T-helper 2 cell treated with Interferon-gamma antibody and Interleukin-4, amounts not matched to agents 5 μg/mL and 100 μg/mL, for 36 hours (primary cell): ENCODE data around the gene SLC22A5.

Experiments used
- DNase-seq: peaks from one replicate; pipeline ENCODE4 v3.0.0; 2021; ENCODE audit warnings: low spot score
- H3K27ac Mint-ChIP-seq: one replicate; pipeline ENCODE4 v1.8.0; 2021; ENCODE audit warnings: mild to moderate bottlenecking, mixed read lengths
- H3K27me3 Mint-ChIP-seq: one replicate; pipeline ENCODE4 v1.8.0; 2021; ENCODE audit warnings: low read depth, mixed read lengths
- H3K36me3 Mint-ChIP-seq: one replicate; pipeline ENCODE4 v1.8.0; 2021; ENCODE audit warnings: low read depth, mixed read lengths
- H3K4me1 Mint-ChIP-seq: one replicate; pipeline ENCODE4 v1.8.0; 2021; ENCODE audit warnings: low read depth, mixed read lengths
- H3K4me3 Mint-ChIP-seq: one replicate; pipeline ENCODE4 v1.8.0; 2022; ENCODE audit warnings: mild to moderate bottlenecking, moderate library complexity, mixed read lengths
- H3K9me3 Mint-ChIP-seq: one replicate; pipeline ENCODE4 v1.8.0; 2021; ENCODE audit warnings: mixed read lengths

SLC22A5 gene

GRCh38 chr5:132354381-132355139 lies 14.9 kb upstream of the SLC22A5 start:
- no peak for DNase-seq
- H3K4me1 Mint-ChIP-seq: no peaks in the 10 kb centered on the region
- peaks cover 12% of the 10 kb centered on the region for H3K27me3 Mint-ChIP-seq
- no peak overlapping the region for H3K4me3 Mint-ChIP-seq
- H3K27ac Mint-ChIP-seq: no peak overlapping the region
- H3K9me3 Mint-ChIP-seq: no peaks in the 10 kb centered on the region
- no peaks in the 10 kb centered on the region for H3K36me3 Mint-ChIP-seq

DNA sequence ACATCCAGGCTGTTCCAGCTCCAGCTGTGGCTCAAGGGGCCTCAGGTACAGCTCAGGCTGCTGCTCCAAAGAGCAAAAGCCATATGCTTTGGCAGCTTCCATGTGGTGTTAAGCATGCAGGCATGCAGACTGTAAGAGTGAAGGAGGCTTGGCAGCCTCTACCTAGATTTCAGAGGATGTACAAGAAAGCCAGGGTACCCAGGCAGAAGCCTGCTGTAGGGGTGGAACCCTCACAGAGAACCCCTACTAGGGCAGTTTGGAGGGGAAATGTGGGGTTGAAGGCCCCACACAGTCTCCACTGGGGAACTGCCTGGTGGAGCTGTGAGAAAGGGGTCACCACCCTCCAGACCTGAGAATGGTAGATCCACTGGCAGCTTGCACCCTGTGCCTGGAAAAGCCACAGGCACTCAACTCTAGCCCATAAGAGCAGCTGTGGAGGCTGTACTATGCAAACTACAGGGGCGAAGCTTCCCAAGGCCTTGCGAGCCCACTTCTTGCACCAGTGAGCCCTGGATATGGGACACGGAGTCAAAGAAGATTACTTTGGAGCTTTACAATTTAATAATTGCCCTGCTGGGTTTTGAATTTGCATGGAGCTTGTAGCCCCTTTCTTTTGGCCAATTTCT lies 14.3 kb upstream of the SLC22A5 start:
- no peak overlapping the region for H3K27ac Mint-ChIP-seq
- H3K36me3 Mint-ChIP-seq: no peaks in the 10 kb centered on the region
- H3K4me1 Mint-ChIP-seq: no peaks in the 10 kb centered on the region
- H3K9me3 Mint-ChIP-seq: no peaks in the 10 kb centered on the region
- H3K27me3 Mint-ChIP-seq: peaks cover 12% of the 10 kb centered on the region
- no peak for DNase-seq
- H3K4me3 Mint-ChIP-seq: no peak overlapping the region

DNA sequence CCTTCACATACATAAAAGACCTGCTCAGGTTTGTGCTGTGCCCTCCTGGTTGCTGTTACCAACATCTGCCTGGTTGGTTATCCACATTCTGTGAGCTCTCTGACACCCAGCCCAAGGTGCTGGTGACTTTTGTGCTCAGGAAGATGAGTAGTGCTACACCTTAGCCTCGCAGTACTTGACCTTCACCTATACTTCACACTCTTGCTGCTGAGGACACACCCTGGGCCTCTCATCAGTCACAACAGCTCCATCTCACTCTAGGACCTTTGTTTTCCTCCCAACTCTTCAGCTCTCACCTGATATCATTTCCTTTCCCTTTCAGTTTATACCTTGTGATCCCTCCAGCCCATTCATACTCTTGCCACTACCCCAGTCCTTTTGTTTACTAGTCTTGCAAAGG lies 10.7 kb upstream of the SLC22A5 start:
- H3K4me3 Mint-ChIP-seq: no peak overlapping the region
- H3K9me3 Mint-ChIP-seq: no peaks in the 10 kb centered on the region
- no peaks in the 10 kb centered on the region for H3K36me3 Mint-ChIP-seq
- no peaks in the 10 kb centered on the region for H3K27me3 Mint-ChIP-seq
- no peaks in the 10 kb centered on the region for H3K4me1 Mint-ChIP-seq
- H3K27ac Mint-ChIP-seq: no peak overlapping the region
- no peak for DNase-seq

DNA sequence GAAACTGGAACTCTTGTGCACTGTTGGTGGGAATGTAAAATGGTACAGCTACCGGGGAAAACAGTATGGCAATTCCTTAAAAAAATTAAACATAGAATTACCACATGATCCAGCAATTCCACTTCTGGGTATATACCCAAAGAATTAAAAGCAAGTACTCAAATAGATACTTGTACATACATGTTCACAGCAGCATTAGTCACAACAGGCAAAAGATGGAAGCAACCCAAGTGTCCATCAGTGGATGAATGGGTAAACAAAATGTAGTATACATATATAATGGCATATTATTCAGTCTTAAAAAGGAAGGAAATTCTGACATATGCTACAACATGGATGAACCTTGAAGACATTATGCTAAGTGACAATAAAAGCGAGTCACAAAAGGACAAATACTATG lies 7.4 kb upstream of the SLC22A5 start:
- H3K9me3 Mint-ChIP-seq: no peaks in the 10 kb centered on the region
- no peak for DNase-seq
- no peak overlapping the region for H3K27ac Mint-ChIP-seq
- H3K36me3 Mint-ChIP-seq: no peaks in the 10 kb centered on the region
- H3K4me1 Mint-ChIP-seq: no peaks in the 10 kb centered on the region
- H3K27me3 Mint-ChIP-seq: no peaks in the 10 kb centered on the region
- H3K4me3 Mint-ChIP-seq: no peak overlapping the region

DNA sequence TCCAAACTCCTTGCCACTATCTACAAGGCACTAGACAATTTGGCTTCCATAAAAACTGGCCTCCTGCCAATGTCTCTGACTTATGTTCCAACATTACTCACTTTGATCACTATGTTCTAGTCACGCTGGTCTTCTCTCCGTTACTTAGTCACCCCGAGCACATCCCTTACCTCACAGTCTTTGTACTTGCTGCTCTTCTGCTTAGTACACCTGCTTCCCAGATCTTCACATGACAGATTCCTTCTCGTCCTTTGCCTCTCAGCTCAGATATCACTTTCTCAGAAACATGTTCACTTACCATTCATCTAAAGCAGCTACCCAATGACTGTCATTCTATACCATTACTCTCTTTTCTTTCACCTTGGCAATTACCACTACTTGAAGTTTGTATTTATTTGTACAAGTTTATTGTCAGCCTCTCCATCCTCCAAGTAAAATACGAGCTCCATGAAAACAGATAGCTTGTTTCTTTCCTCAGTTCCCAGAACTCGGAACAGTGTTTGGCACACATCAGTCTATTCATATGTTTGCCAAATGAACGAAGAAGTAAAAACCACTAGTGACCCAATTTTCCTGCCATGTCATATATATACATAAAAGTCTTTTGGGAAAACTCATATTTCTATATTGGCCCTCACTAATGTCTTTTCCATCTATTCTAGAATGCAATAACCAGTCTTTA lies 5.9 kb upstream of the SLC22A5 start:
- H3K9me3 Mint-ChIP-seq: no peaks in the 10 kb centered on the region
- no peak overlapping the region for H3K27ac Mint-ChIP-seq
- no peaks in the 10 kb centered on the region for H3K36me3 Mint-ChIP-seq
- no peaks in the 10 kb centered on the region for H3K27me3 Mint-ChIP-seq
- DNase-seq: no peak
- no peaks in the 10 kb centered on the region for H3K4me1 Mint-ChIP-seq
- H3K4me3 Mint-ChIP-seq: no peak overlapping the region

- H3K27me3 Mint-ChIP-seq: no peaks in the 10 kb centered on the region
- H3K36me3 Mint-ChIP-seq: no peaks in the 10 kb centered on the region
- H3K4me1 Mint-ChIP-seq: peaks cover 4% of the 10 kb centered on the region
- H3K4me3 Mint-ChIP-seq: no peak overlapping the region
- DNase-seq: no peak
- no peaks in the 10 kb centered on the region for H3K9me3 Mint-ChIP-seq
- H3K27ac Mint-ChIP-seq: no peak overlapping the region
These were observed 5.2 kb upstream of the SLC22A5 start for GRCh38 chr5:132364319-132364718.

GRCh38 chr5:132365213-132365612 lies 4.3 kb upstream of the SLC22A5 start:
- DNase-seq: no peak
- no peaks in the 10 kb centered on the region for H3K36me3 Mint-ChIP-seq
- no peaks in the 10 kb centered on the region for H3K27me3 Mint-ChIP-seq
- H3K27ac Mint-ChIP-seq: no peak overlapping the region
- H3K4me3 Mint-ChIP-seq: no peak overlapping the region
- no peaks in the 10 kb centered on the region for H3K9me3 Mint-ChIP-seq
- H3K4me1 Mint-ChIP-seq: peaks cover 4% of the 10 kb centered on the region

DNA sequence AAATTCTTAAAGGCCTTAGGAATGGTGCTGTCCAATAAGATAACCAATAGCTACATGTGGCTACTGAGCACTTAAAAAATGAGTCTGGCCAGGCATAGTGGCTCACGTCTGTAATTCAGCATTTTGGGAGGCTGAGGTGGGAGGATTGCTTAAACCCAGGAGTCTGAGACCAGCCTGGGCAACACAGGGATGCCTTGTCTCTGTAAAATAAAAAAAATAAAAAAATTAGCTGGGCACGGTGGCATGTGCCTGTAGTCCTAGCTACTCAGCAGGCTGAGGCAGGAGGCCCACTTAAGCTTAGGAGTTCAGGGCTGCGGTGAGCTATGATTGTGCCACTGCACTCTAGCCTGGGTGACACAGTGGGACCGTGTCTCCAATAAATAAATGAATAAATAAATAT lies 1.3 kb upstream of the SLC22A5 start:
- no peak for DNase-seq
- Mint-ChIP-seq H3K9me3 (no peaks in the 10 kb centered on the region), H3K27ac (no peak overlapping the region), H3K4me3 (no peak overlapping the region), H3K36me3 (no peaks in the 10 kb centered on the region), H3K27me3 (peaks cover 2% of the 10 kb centered on the region), H3K4me1 (peaks cover 20% of the 10 kb centered on the region)

DNA sequence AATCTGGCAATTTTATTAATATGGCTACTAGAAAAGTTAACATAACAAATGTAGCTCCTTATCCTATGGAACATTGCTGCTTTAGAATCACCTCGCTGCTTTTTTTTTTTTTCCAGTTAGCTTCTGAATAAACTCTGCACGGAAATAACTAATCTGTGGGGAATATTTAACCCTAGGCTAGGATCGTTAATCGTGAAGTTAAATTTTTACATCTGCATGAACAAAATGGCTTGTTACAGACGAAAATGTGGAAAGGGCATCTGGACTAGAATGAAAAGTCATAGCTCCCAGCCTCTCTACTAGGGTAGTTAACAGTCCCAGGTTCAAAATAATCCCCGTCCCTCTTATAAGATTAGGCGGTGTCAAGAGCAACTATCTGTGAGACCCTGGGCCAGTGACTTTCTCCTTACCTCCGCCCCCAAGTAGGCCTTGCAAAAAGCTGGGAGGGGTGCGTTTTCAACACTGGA lies 470 bp upstream of the SLC22A5 start:
- Mint-ChIP-seq H3K4me1 (peaks cover 20% of the 10 kb centered on the region), H3K36me3 (no peaks in the 10 kb centered on the region), H3K9me3 (no peaks in the 10 kb centered on the region), H3K4me3 (peak overlapping the region; percentile 54), H3K27ac (no peak overlapping the region), H3K27me3 (peaks cover 2% of the 10 kb centered on the region)
- DNase-seq: no peak

- H3K27me3 Mint-ChIP-seq: peaks cover 2% of the 10 kb centered on the region
- H3K36me3 Mint-ChIP-seq: no peaks in the 10 kb centered on the region
- peak overlapping the region; percentile 82 for H3K27ac Mint-ChIP-seq
- peak overlapping the region; percentile 81 for H3K4me3 Mint-ChIP-seq
- no peak for DNase-seq
- H3K4me1 Mint-ChIP-seq: peaks cover 20% of the 10 kb centered on the region
- no peaks in the 10 kb centered on the region for H3K9me3 Mint-ChIP-seq
These were observed 866 bp downstream of the SLC22A5 start for GRCh38 chr5:132370181-132370970.

- Mint-ChIP-seq H3K27ac (peak overlapping the region; percentile 82), H3K27me3 (peaks cover 2% of the 10 kb centered on the region), H3K4me1 (peaks cover 20% of the 10 kb centered on the region)
These were observed 1.6 kb downstream of the SLC22A5 start for GRCh38 chr5:132370971-132371602.

DNA sequence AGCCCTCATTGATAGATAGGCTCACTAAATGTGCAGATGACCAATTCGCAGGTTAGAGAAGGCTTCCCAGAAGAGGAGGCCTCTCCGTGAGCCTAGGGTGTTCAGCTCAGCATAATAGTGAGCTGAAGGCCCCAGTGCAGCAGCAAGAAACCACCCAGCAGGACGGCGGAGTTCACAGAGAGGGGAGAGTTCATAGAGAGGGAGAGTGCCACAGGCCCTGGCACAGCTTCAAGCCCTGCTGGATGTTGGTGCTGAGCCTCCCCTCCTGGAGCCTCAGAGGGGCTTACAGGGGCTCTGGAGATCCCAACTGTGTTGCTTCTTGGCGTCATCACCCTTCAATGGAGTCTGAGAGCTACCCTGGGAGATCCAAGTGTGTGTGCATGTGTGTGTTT lies 2.1 kb downstream of the SLC22A5 start:
- Mint-ChIP-seq H3K9me3 (no peaks in the 10 kb centered on the region), H3K27ac (no peak overlapping the region), H3K4me1 (peaks cover 20% of the 10 kb centered on the region), H3K36me3 (no peaks in the 10 kb centered on the region), H3K27me3 (peaks cover 2% of the 10 kb centered on the region), H3K4me3 (peak overlapping the region; percentile 81)
- DNase-seq: no peak

More at GRCh38 chr5:132370971-132371602, 1.6 kb downstream of the SLC22A5 start:
- H3K36me3 Mint-ChIP-seq: no peaks in the 10 kb centered on the region
- DNase-seq: no peak
- no peaks in the 10 kb centered on the region for H3K9me3 Mint-ChIP-seq
- H3K4me3 Mint-ChIP-seq: peak overlapping the region; percentile 81

DNA sequence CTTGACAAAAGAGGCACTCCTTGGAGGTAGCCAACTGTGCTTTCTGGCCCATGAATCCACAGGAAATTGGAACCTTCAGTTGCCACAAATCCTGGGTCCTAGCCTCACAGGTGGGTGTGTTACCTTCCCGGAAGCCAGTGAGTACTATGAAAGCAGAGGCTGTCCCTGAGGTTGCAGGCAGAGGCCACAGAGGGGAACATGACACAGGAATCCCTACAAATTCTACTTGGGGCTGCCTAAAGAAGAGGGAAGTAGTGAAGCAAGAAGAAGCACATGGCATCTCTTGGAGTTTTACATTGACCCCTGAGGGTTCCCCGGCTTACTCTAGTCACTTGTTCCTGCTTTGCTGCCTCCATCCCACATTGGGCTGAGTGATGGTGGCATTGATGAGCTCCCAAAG lies 2.6 kb downstream of the SLC22A5 start:
- Mint-ChIP-seq H3K27me3 (peaks cover 2% of the 10 kb centered on the region), H3K27ac (no peak overlapping the region), H3K4me1 (peaks cover 20% of the 10 kb centered on the region), H3K36me3 (no peaks in the 10 kb centered on the region), H3K4me3 (no peak overlapping the region), H3K9me3 (no peaks in the 10 kb centered on the region)
- no peak for DNase-seq
